ENCODE data around the gene SMO. TPM values are rescaled to one million over a fixed set of nuclear protein-coding genes. Genes with fewer than 3 reads are reported as not detected.

Gene SMO
- total and polyA plus RNA-seq, 9 of the 15 experiments (the other 6 are each of a cell fraction or from before 2014, with no cell fraction given) = 0.05 to 0.13 (median 0.10) TPM; not detected in 5

GRCh38 chr7:129240119-129240820, 51.8 kb downstream of the SMO start:
- 51% methylated on average over 10 of the region's 10 CpGs for WGBS (ENCODE audit: insufficient coverage, low coverage, missing lambda C conversion rate)
- TF ChIP-seq ARID2 (IDR thresholded peaks at IDR 0.05) (no peak), HMG20A (CRISPR knock-in tag; conservative IDR thresholded peaks at IDR 0.05) (no peak), NEUROD1 (IDR thresholded peaks at IDR 0.05; ENCODE audit: borderline replicate concordance, low read depth, low read length, partially characterized antibody) (no peak), ZNF592 (IDR thresholded peaks at IDR 0.05) (no peak), CHD2 (IDR thresholded peaks at IDR 0.05; ENCODE audit: low read depth, low read length) (no peak), LARP7 (IDR thresholded peaks at IDR 0.05) (no peak), ZBTB17 (CRISPR knock-in tag; IDR thresholded peaks at IDR 0.05) (no peak)
- TF ChIP-seq, protein P1, sequence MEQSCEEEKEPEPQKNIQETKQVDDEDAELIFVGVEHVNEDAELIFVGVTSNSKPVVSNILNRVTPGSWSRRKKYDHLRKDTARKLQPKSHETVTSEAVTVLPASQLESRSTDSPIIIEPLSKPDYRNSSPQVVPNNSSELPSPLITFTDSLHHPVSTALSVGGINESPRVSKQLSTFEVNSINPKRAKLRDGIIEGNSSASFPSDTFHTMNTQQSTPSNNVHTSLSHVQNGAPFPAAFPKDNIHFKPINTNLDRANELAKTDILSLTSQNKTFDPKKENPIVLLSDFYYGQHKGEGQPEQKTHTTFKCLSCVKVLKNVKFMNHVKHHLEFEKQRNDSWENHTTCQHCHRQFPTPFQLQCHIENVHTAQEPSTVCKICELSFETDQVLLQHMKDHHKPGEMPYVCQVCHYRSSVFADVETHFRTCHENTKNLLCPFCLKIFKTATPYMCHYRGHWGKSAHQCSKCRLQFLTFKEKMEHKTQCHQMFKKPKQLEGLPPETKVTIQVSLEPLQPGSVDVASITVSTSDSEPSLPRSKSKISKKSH (CRISPR knock-in tag; IDR thresholded peaks at IDR 0.05) = no peak
- Histone ChIP-seq H3K9me3 (replicated peaks; ENCODE audit: control insufficient read depth, insufficient read depth, low read depth, low read length) (no peaks in the 10 kb centered on the region), H4K20me1 (replicated peaks; ENCODE audit: control insufficient read depth, insufficient read depth, low read length) (no peaks in the 10 kb centered on the region), H3K36me3 (ENCODE audit: control insufficient read depth, insufficient read depth, low read length) (no peaks in the 10 kb centered on the region), H3K9me1 (ENCODE audit: control insufficient read depth, insufficient read depth, low read length) (no peaks in the 10 kb centered on the region), H3K79me2 (ENCODE audit: control insufficient read depth, insufficient read depth, low read length) (no peaks in the 10 kb centered on the region), H3K27ac (ENCODE audit: extremely low read depth, low read depth, low read length) (no peak overlapping the region), H3K9ac (ENCODE audit: insufficient read depth in 1 of 2, low read depth in 2 of 2, low read length in 2 of 2) (no peak overlapping the region), H3K4me1 (replicated peaks in 1 of 2; ENCODE audit: control insufficient read depth in 2 of 2, insufficient read depth in 2 of 2, low read length in 2 of 2) (no peaks in the 10 kb centered on the region), H3K27me3 (ENCODE audit: control insufficient read depth in 2 of 2, insufficient read depth in 2 of 2, low read length in 2 of 2) (no peaks in the 10 kb centered on the region), H3K4me2 (ENCODE audit: insufficient read depth, low read length) (no peak overlapping the region), H2AFZ (ENCODE audit: low read depth, low read length) (no peak overlapping the region), H3K4me3 (no peak overlapping the region)
- ChIA-PET CTCF (ENCODE audit: low intra/inter-chr PET ratio) (no interaction called here), POLR2A (interaction anchor here (0.6 to 2.2 kb wide), 3 partner anchors 9 to 61 kb away, joined by 3 to 4 read pairs (median 4); no protein-coding TSS in a partner anchor)
- in situ Hi-C loops (cut with MboI) (no loop called here), intact Hi-C loops (cut with micrococcal nuclease) (no loop called here)
- ATAC-seq (no peak; the same call in 2 of the 3 replicates), FAIRE-seq (no peak), DNase-seq (ENCODE audit: extremely low read depth in 1 of 4, low spot score in 3 of 4) (no peak)
- no TSS peak for BruUV-seq (replicated peaks)

Data from K562 (cell line).